GM12872 (cell line): ENCODE measurements around the gene HOXD1.

Experiments used
- TF ChIP-seq, protein P1 (sequence below): IDR thresholded peaks from 3 replicates; pipeline ENCODE4 v1.5.1; 2011; ENCODE audit warnings: low read depth, mild to moderate bottlenecking, low read length, moderate library complexity; ENCODE audit not compliant: insufficient read depth

The HOXD1 gene

GRCh38 chr2:176202491-176202890, 14.0 kb downstream of the HOXD1 start:
- TF ChIP-seq, protein P1, sequence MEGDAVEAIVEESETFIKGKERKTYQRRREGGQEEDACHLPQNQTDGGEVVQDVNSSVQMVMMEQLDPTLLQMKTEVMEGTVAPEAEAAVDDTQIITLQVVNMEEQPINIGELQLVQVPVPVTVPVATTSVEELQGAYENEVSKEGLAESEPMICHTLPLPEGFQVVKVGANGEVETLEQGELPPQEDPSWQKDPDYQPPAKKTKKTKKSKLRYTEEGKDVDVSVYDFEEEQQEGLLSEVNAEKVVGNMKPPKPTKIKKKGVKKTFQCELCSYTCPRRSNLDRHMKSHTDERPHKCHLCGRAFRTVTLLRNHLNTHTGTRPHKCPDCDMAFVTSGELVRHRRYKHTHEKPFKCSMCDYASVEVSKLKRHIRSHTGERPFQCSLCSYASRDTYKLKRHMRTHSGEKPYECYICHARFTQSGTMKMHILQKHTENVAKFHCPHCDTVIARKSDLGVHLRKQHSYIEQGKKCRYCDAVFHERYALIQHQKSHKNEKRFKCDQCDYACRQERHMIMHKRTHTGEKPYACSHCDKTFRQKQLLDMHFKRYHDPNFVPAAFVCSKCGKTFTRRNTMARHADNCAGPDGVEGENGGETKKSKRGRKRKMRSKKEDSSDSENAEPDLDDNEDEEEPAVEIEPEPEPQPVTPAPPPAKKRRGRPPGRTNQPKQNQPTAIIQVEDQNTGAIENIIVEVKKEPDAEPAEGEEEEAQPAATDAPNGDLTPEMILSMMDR, result no peak

DNA sequence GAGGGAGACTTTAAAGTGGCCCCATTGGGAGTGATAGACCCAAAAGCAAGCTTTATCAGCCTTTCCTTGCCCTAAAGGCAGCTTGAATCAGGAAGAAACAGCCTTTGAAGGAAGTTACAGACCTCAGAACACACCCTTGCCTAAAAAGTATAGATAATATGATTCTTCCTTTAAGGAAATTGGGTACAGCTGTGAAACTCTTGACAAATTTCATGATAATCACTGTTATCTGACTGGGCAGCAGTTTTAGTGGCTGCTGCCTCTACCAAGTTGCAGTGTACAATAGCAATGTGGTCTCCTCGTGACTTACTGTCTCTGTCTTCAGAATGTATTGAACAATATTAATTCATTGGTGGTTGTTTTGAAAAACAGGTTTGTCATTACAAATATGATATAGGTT, 16.7 kb downstream of the HOXD1 start:
- TF ChIP-seq, protein P1, result no peak

GRCh38 chr2:176206136-176206535, 17.7 kb downstream of the HOXD1 start:
- TF ChIP-seq, protein P1, result no peak

GRCh38 chr2:176206682-176207081, 18.2 kb downstream of the HOXD1 start:
- TF ChIP-seq, protein P1, result no peak

GRCh38 chr2:176211110-176211509, 22.6 kb downstream of the HOXD1 start:
- TF ChIP-seq, protein P1, result no peak

- TF ChIP-seq, protein P1, result no peak
These were observed 23.8 kb downstream of the HOXD1 start for GRCh38 chr2:176212276-176212675.

DNA sequence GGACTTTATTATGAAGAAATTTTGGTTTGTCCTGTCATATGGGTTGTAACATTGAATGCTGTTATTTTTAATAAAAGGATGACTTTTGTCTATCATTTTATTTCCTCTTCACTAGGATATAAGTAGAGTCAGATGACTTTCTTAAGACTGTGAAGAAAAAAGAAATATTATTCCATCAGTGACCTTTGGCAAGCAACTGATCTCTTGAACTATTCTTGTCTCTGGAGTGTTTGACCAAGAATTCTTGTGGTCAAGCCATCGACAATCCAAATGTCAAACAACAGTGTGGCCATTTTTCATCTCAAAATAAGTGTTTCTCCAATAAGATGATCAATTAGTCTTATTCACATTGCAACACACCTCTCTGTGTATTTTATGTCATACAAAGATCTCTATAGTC, 24.9 kb downstream of the HOXD1 start:
- TF ChIP-seq, protein P1, result no peak

- TF ChIP-seq, protein P1, result no peak
These were observed 39.4 kb downstream of the HOXD1 start for GRCh38 chr2:176227874-176228273.
